HepG2 (cell line): ENCODE data around the gene UMPS. TPM values are rescaled to one million over a fixed set of nuclear protein-coding genes. Genes with fewer than 3 reads are reported as not detected.
A peak's percentile ranks its signal among the peaks of the same experiment; 100 is the strongest.

ENCODE experiments used
- ATAD3A ChIP-seq: sonication (generic); formaldehyde crosslinking; IDR thresholded peaks from 2 replicates; pipeline ENCODE4 v1.4.0; 2020; ENCODE audit warnings: missing genetic modification reagents
- E2F5 ChIP-seq: sonication (generic); formaldehyde crosslinking; conservative IDR thresholded peaks from 2 replicates; pipeline ENCODE4 v1.4.0; 2020; ENCODE audit warnings: missing genetic modification reagents
- FOSL2 ChIP-seq: sonication (generic); formaldehyde crosslinking; IDR thresholded peaks from 2 replicates; pipeline ENCODE4 v1.4.0; 2020; ENCODE audit warnings: missing genetic modification reagents
- HMGXB3 ChIP-seq: sonication (generic); formaldehyde crosslinking; IDR thresholded peaks from 2 replicates; pipeline ENCODE4 v1.4.0; 2020; ENCODE audit warnings: missing genetic modification reagents, borderline replicate concordance
- HOXA3 ChIP-seq: sonication (generic); formaldehyde crosslinking; IDR thresholded peaks from 2 replicates; pipeline ENCODE4 v1.5.0; 2020; ENCODE audit warnings: missing genetic modification reagents
- KLF12 ChIP-seq: sonication (generic); formaldehyde crosslinking; IDR thresholded peaks from 2 replicates; pipeline ENCODE4 v1.4.0; 2020; ENCODE audit warnings: missing genetic modification reagents, borderline replicate concordance
- MEIS2 ChIP-seq: sonication (generic); formaldehyde crosslinking; IDR thresholded peaks from 2 replicates; pipeline ENCODE4 v1.9.0; 2021; ENCODE audit warnings: mild to moderate bottlenecking, missing genetic modification reagents
- NFE2L1 ChIP-seq: sonication (generic); formaldehyde crosslinking; IDR thresholded peaks from 2 replicates; pipeline ENCODE4 v1.4.0; 2020; ENCODE audit warnings: missing genetic modification reagents, mild to moderate bottlenecking, borderline replicate concordance
- PAX8 ChIP-seq: sonication (generic); formaldehyde crosslinking; IDR thresholded peaks from 2 replicates; pipeline ENCODE4 v1.8.0; 2022; ENCODE audit warnings: mild to moderate bottlenecking, missing genetic modification reagents, borderline replicate concordance
- RCOR2 ChIP-seq: IDR thresholded peaks from 2 replicates; pipeline ENCODE4 v1.6.1; 2016; ENCODE audit warnings: missing biosample characterization, missing genetic modification reagents
- SOX13 ChIP-seq, 3 experiments: fragments of 450-650 bp in 1 of 3; sonication (generic) in 1 of 3; formaldehyde crosslinking in 1 of 3; IDR thresholded peaks in 2 of 3; conservative IDR thresholded peaks in 1 of 3; 2 replicates each; pipeline versions ENCODE4 v1.5.0 to v1.6.1; 2016 to 2020; ENCODE audit warnings: antibody characterized with exemption in 1 of 3, mild to moderate bottlenecking in 1 of 3, missing compliant biosample characterization in 1 of 3, missing genetic modification reagents in 1 of 3, moderate library complexity in 1 of 3
- SRY ChIP-seq: sonication (generic); formaldehyde crosslinking; IDR thresholded peaks from 2 replicates; pipeline ENCODE4 v1.8.0; 2022; ENCODE audit warnings: mild to moderate bottlenecking, missing genetic modification reagents
- STAT5B ChIP-seq: sonication (generic); formaldehyde crosslinking; IDR thresholded peaks from 2 replicates; pipeline ENCODE4 v1.4.0; 2020; ENCODE audit warnings: missing genetic modification reagents
- THRA ChIP-seq: sonication (generic); formaldehyde crosslinking; IDR thresholded peaks from 2 replicates; pipeline ENCODE4 v1.4.0; 2020; ENCODE audit warnings: missing genetic modification reagents, borderline replicate concordance
- ZBTB20 ChIP-seq: sonication (generic); formaldehyde crosslinking; IDR thresholded peaks from 2 replicates; pipeline ENCODE4 v1.8.1; 2023; ENCODE audit warnings: missing genetic modification reagents, low read depth, mild to moderate bottlenecking, borderline replicate concordance
- ZNF280D ChIP-seq: sonication (generic); formaldehyde crosslinking; IDR thresholded peaks from 2 replicates; pipeline ENCODE4 v1.5.1; 2020; ENCODE audit warnings: mild to moderate bottlenecking, missing genetic modification reagents
- ZNF343 ChIP-seq: sonication (generic); formaldehyde crosslinking; IDR thresholded peaks from 2 replicates; pipeline ENCODE4 v1.4.0; 2020; ENCODE audit warnings: mild to moderate bottlenecking, missing genetic modification reagents
- ZNF672 ChIP-seq: sonication (generic); formaldehyde crosslinking; IDR thresholded peaks from 2 replicates; pipeline ENCODE4 v1.8.1; 2022; ENCODE audit warnings: missing genetic modification reagents
- polyA plus RNA-seq, 8 experiments: library from polyadenylated mRNA; depleted of rRNA in 3 of 8; stranded (reverse) in 7 of 8; unstranded in 1 of 8; fragments of >200 nt; fragmentation: Illumina TruSeq in 4 of 8; extraction: Trizol in 4 of 8; gene quantifications; 2 replicates each; pipeline versions ENCODE4 v1.2.1 to v1.2.3, GENCODE V29; 2011 to 2016; ENCODE audit warnings: low read depth in 4 of 8, missing spikeins in 1 of 8, mixed read lengths in 1 of 8; ENCODE audit not compliant: insufficient read depth in 1 of 8
- total RNA-seq, 5 experiments: library from RNA; depleted of rRNA; stranded (reverse); fragments of >200 nt; fragmentation: Illumina TruSeq; extraction: Trizol; gene quantifications; 2 replicates each; pipeline ENCODE4 v1.2.3, GENCODE V29; 2016; ENCODE audit warnings: low read depth in 1 of 5

The UMPS gene
- total and polyA plus RNA-seq, 2 of the 13 experiments (the other 11 are each of a cell fraction or from before 2014, with no cell fraction given) = 52.7 to 74.2 TPM

GRCh38 chr3:124730129-124730940 lies at the start of gene UMPS (continued):
- TF ChIP-seq THRA (CRISPR knock-in tag) (peak; percentile 51; the same call in 1 of the 2 replicates), PAX8 (CRISPR knock-in tag) (peak; percentile 69; the same call in 1 of the 2 replicates), STAT5B (CRISPR knock-in tag) (no peak), ZNF343 (CRISPR knock-in tag) (peak; percentile 81), KLF12 (CRISPR knock-in tag) (no peak), RCOR2 (CRISPR knock-in tag) (0 out of 2 replicates have a peak, but pooled peaks have one; percentile 23), HMGXB3 (CRISPR knock-in tag) (no peak; the same call in 1 of the 2 replicates), MEIS2 (CRISPR knock-in tag) (no peak), E2F5 (CRISPR knock-in tag) (peak; percentile 88), ATAD3A (CRISPR knock-in tag) (no peak), ZNF280D (no peak), ZNF672 (peak; percentile 84; the same call in 1 of the 2 replicates), NFE2L1 (CRISPR knock-in tag) (peak; percentile 76; the same call in 1 of the 2 replicates), FOSL2 (CRISPR knock-in tag) (peak; percentile 77), ZBTB20 (CRISPR knock-in tag) (peak; percentile 73; the same call in 1 of the 2 replicates), HOXA3 (CRISPR knock-in tag) (peak; percentile 97), SRY (no peak; the same call in 1 of the 2 replicates), SOX13 (IDR thresholded peaks at IDR 0.05) (0 out of 2 replicates have a peak, but pooled peaks have one; percentile 29), SOX13 (CRISPR knock-in tag; conservative IDR thresholded peaks at IDR 0.05 in 1 of 2, IDR thresholded peaks at IDR 0.05 in 1 of 2) (peak in 1 of 2 experiments; percentile 59; a peak in 2 of 4 replicates)
